ENCODE data around the gene ZNF320.
"Not testable (repeated sequence)": the region's sequence is repeated elsewhere in the genome, so short reads cannot be mapped to it uniquely, and the experiment has no call there.

ZNF320 gene

GRCh38 chr19:52935434-52935833 is 38.0 kb upstream of the ZNF320 start:
- no peak for TF ChIP-seq CTCF (conservative IDR thresholded peaks at IDR 0.05; ENCODE audit: control insufficient read depth, insufficient read depth, low read depth, low read length)
- H3K4me3 ChIP-seq (ENCODE audit: control insufficient read depth, low read depth, low read length), result no peak overlapping the region
- peak; percentile 31 for DNase-seq (ENCODE audit: low read depth)

GRCh38 chr19:52924641-52925040 is 27.2 kb upstream of the ZNF320 start:
- not testable (repeated sequence) for H3K4me3 ChIP-seq (ENCODE audit: control insufficient read depth, low read depth, low read length)
- peak; percentile 22 for DNase-seq (ENCODE audit: low read depth)

- peak overlapping the region; percentile 70 for H3K4me3 ChIP-seq (ENCODE audit: control insufficient read depth, low read depth, low read length)
- peak; percentile 48 for DNase-seq (ENCODE audit: low read depth)
- TF ChIP-seq CTCF (conservative IDR thresholded peaks at IDR 0.05; ENCODE audit: control insufficient read depth, insufficient read depth, low read depth, low read length), result no peak
These were observed 26.6 kb upstream of the ZNF320 start for GRCh38 chr19:52923778-52924593.

GRCh38 chr19:52922841-52923777 is 25.7 kb upstream of the ZNF320 start, which contains the start of gene ZNF888:
TSS of gene ZNF888 (minus strand) at chr19:52923428. CDS start at chr19:52917873, 5,555 bp downstream.
- DNase-seq (ENCODE audit: low read depth), result peak; percentile 75
- TF ChIP-seq CTCF (conservative IDR thresholded peaks at IDR 0.05; ENCODE audit: control insufficient read depth, insufficient read depth, low read depth, low read length), result no peak
- H3K4me3 ChIP-seq (ENCODE audit: control insufficient read depth, low read depth, low read length), result peak within 1 kb of the TSS; percentile 70

- DNase-seq (ENCODE audit: low read depth), result no peak
- no peak overlapping the region for H3K4me3 ChIP-seq (ENCODE audit: control insufficient read depth, low read depth, low read length)
- no peak for TF ChIP-seq CTCF (conservative IDR thresholded peaks at IDR 0.05; ENCODE audit: control insufficient read depth, insufficient read depth, low read depth, low read length)
These were observed 20.1 kb upstream of the ZNF320 start for GRCh38 chr19:52917531-52917930.

GRCh38 chr19:52910648-52911047 is 13.2 kb upstream of the ZNF320 start:
- DNase-seq (ENCODE audit: low read depth), result no peak
- TF ChIP-seq CTCF (conservative IDR thresholded peaks at IDR 0.05; ENCODE audit: control insufficient read depth, insufficient read depth, low read depth, low read length), result no peak
- H3K4me3 ChIP-seq (ENCODE audit: control insufficient read depth, low read depth, low read length), result no peak overlapping the region

GRCh38 chr19:52904052-52904780 is 6.8 kb upstream of the ZNF320 start:
- not testable (repeated sequence) for DNase-seq (ENCODE audit: low read depth); H3K4me3 ChIP-seq (ENCODE audit: control insufficient read depth, low read depth, low read length)
